Nephron (organoid): ENCODE results near the gene KDM4B.

Experiments
- H3K27ac Mint-ChIP-seq, 3 experiments: 2 replicates each; pipeline ENCODE4 v1.8.0; 2020; ENCODE audit warnings: mixed read lengths in 3 of 3, mild to moderate bottlenecking in 2 of 3, moderate library complexity in 1 of 3
- H3K27me3 Mint-ChIP-seq: 2 replicates; pipeline ENCODE4 v1.8.0; 2021; ENCODE audit warnings: low read depth, mild to moderate bottlenecking, moderate library complexity, mixed read lengths
- H3K36me3 Mint-ChIP-seq: 2 replicates; pipeline ENCODE4 v1.8.0; 2020; ENCODE audit warnings: low read depth, mixed read lengths
- H3K4me1 Mint-ChIP-seq: 2 replicates; pipeline ENCODE4 v1.8.0; 2020; ENCODE audit warnings: mixed read lengths
- H3K4me3 Mint-ChIP-seq, 3 experiments: 2 replicates each; pipeline ENCODE4 v1.8.0; 2020; ENCODE audit warnings: mild to moderate bottlenecking in 3 of 3, mixed read lengths in 3 of 3, moderate library complexity in 2 of 3
- H3K9me3 Mint-ChIP-seq: 2 replicates; pipeline ENCODE4 v1.8.0; 2020; ENCODE audit warnings: mixed read lengths
- CTCF ChIP-seq, 3 experiments: fragments of 200-600 bp; sonication (generic); IDR thresholded peaks; one replicate each; pipeline ENCODE4 v1.5.0; 2021; ENCODE audit warnings: antibody characterized with exemption in 3 of 3; ENCODE audit not compliant: unreplicated experiment in 3 of 3

Gene KDM4B

DNA sequence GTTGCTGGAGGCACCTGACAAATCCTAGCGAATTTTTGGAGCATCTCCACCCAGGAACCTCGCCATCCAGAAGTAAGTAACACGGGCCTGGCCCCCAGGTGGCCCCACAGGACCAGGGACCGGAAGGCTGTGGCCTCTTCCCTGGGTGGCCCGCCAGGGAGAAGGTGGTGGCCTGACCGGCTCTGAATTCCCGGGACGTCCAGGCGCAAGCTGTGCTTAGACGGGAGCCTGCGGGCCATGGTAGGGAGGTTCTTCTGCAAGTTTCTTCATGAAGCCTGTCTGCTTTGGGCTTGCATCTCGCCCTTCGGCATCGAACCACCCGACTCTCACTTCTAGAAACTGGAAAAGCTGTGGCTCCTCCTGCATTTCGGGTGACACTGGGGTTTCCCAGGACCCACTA is 47.4 kb downstream of the KDM4B start:
- no peaks in the 10 kb centered on the region for H3K4me1 Mint-ChIP-seq
- H3K27me3 Mint-ChIP-seq: no peaks in the 10 kb centered on the region
- no peaks in the 10 kb centered on the region for H3K9me3 Mint-ChIP-seq
- no peak overlapping the region for H3K4me3 Mint-ChIP-seq
- no peak overlapping the region for H3K27ac Mint-ChIP-seq
- H3K36me3 Mint-ChIP-seq: peaks cover 7% of the 10 kb centered on the region
- TF ChIP-seq CTCF (IDR thresholded peaks at IDR 0.05; ENCODE audit: unreplicated experiment in 3 of 3): no peak

GRCh38 chr19:5016781-5017180 is 47.9 kb downstream of the KDM4B start:
- TF ChIP-seq CTCF (IDR thresholded peaks at IDR 0.05; ENCODE audit: unreplicated experiment in 3 of 3): no peak
- Mint-ChIP-seq H3K4me1 (no peaks in the 10 kb centered on the region), H3K27me3 (no peaks in the 10 kb centered on the region), H3K9me3 (no peaks in the 10 kb centered on the region), H3K36me3 (peaks cover 7% of the 10 kb centered on the region), H3K27ac (no peak overlapping the region), H3K4me3 (no peak overlapping the region)

- no peak for TF ChIP-seq CTCF (IDR thresholded peaks at IDR 0.05; ENCODE audit: unreplicated experiment in 3 of 3)
- no peaks in the 10 kb centered on the region for H3K4me1 Mint-ChIP-seq
- no peaks in the 10 kb centered on the region for H3K9me3 Mint-ChIP-seq
- H3K27me3 Mint-ChIP-seq: no peaks in the 10 kb centered on the region
- peaks cover 7% of the 10 kb centered on the region for H3K36me3 Mint-ChIP-seq
- no peak overlapping the region for H3K4me3 Mint-ChIP-seq
- H3K27ac Mint-ChIP-seq: no peak overlapping the region
Observed at GRCh38 chr19:5017235-5017634, 48.3 kb downstream of the KDM4B start.

GRCh38 chr19:5018224-5019015 is 49.5 kb downstream of the KDM4B start:
- Mint-ChIP-seq H3K27me3 (no peaks in the 10 kb centered on the region), H3K9me3 (no peaks in the 10 kb centered on the region), H3K27ac (no peak overlapping the region), H3K4me1 (peaks cover 6% of the 10 kb centered on the region), H3K36me3 (peaks cover 7% of the 10 kb centered on the region), H3K4me3 (no peak overlapping the region)
- TF ChIP-seq CTCF (IDR thresholded peaks at IDR 0.05; ENCODE audit: unreplicated experiment in 3 of 3): no peak

- Mint-ChIP-seq H3K27ac (no peak overlapping the region), H3K9me3 (no peaks in the 10 kb centered on the region), H3K4me1 (peaks cover 13% of the 10 kb centered on the region), H3K36me3 (peaks cover 7% of the 10 kb centered on the region), H3K27me3 (no peaks in the 10 kb centered on the region), H3K4me3 (no peak overlapping the region)
- TF ChIP-seq CTCF (IDR thresholded peaks at IDR 0.05; ENCODE audit: unreplicated experiment in 3 of 3): no peak
Observed at GRCh38 chr19:5020368-5020767, 51.5 kb downstream of the KDM4B start.

DNA sequence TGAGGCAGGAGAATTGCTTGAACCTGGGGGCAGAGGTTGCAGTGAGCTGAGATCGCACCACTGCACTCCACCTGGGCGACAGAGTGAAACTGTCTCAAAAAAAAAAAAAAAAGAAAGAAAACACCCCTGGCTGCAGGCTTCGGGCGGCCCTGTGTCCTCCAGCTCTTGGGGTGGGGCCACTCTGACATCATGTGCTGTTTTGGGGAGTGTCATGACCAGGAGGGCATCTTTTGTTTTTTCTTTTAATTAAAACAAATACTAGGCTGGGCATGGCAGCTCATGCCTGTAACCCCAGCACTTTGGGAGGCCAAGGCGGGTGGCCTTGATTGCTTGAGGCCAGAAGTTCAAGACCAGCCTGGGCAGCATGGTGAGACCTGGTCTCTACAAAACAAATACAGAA is 52.1 kb downstream of the KDM4B start:
- Mint-ChIP-seq H3K4me1 (peaks cover 13% of the 10 kb centered on the region), H3K27ac (no peak overlapping the region), H3K27me3 (no peaks in the 10 kb centered on the region), H3K36me3 (peaks cover 4% of the 10 kb centered on the region), H3K4me3 (no peak overlapping the region), H3K9me3 (no peaks in the 10 kb centered on the region)
- TF ChIP-seq CTCF (IDR thresholded peaks at IDR 0.05; ENCODE audit: unreplicated experiment in 3 of 3): no peak
